HG02610 (cell line): Measurements from ENCODE around the gene SPTBN1.

Source experiments
- ATAC-seq: cut with Tn5 transposase; IDR thresholded peaks from one replicate; pipeline ENCODE4 v1.9.1; 2021; ENCODE audit warnings: mild to moderate bottlenecking, moderate library complexity; ENCODE audit not compliant: unreplicated experiment

The SPTBN1 gene

DNA sequence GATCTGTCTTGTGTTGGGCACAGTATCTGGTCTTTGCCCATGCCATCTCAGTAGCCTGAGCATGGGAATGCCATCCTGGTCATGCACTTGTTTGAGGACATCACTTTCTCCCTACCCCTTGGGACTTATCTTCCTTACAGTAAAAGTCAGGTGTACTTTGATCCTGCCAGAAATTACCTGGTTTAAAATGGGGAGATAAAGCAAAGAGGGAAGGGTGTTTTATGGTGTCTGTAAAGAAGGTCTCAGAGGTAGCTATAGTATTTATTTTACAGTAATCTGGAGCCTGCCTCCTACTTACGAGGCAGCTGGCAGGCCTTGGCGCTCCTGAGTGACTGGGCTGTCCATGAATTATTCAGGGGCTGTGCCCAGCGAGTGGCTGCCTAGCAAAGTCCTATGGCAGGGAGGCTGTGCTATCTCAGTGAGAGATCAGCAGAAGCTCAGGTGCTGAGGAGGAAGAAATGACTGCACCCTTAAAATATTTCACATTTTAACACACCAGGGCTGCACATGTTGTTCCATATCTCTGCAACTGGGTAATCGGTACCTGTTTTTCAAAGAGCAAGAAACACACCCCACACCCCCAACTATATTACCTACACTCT, 93.9 kb downstream of the SPTBN1 start:
- ATAC-seq: no peak

- ATAC-seq: no peak
These were observed 94.4 kb downstream of the SPTBN1 start for GRCh38 chr2:54550547-54550946.

- ATAC-seq: peak; percentile 43
These were observed 95.1 kb downstream of the SPTBN1 start for GRCh38 chr2:54551123-54551756.

DNA sequence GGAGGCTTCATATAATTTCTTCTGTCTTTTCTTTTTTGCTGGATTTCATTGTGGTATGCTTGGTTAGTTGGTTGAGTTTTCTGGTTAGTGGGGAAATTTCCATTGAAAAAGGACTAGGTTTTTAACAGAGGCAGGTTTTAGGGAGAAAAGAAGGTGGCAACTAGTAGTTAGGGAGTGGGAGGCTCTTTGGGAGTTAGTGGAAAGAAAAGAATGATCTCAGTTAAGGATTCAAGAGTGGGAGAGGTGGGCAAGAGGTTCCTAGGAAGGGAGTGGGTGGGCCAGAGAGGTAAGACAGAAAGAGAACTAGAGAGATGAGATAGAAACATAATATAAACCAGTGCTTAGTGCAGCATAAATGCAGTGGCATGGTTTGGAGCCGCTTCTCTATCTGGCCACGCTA, 96.9 kb downstream of the SPTBN1 start:
- ATAC-seq: no peak

GRCh38 chr2:54553775-54554174, 97.6 kb downstream of the SPTBN1 start:
- peak; percentile 34 for ATAC-seq

GRCh38 chr2:54555318-54555837, 99.3 kb downstream of the SPTBN1 start:
- ATAC-seq: no peak

- ATAC-seq: no peak
These were observed 100.5 kb downstream of the SPTBN1 start for GRCh38 chr2:54556621-54557121.

DNA sequence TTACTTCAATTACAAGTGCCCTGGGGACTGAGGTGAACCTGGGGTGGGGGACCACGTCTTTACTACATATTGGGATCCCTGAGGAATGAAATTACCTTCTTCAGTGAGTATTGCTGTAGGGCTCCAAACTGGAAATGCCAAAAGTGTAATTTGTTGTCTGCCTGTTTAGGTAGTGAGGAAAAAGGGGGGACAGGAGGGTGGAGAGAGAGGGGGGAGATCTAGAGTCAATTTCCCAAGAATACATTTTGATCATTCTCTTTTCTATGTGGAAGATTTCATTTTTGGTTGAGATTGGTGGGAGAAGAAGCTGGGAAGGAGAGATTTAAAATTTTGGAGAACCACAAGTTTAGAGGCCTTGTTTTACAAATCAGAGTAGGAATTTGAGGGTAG, 101.1 kb downstream of the SPTBN1 start:
- ATAC-seq: no peak

DNA sequence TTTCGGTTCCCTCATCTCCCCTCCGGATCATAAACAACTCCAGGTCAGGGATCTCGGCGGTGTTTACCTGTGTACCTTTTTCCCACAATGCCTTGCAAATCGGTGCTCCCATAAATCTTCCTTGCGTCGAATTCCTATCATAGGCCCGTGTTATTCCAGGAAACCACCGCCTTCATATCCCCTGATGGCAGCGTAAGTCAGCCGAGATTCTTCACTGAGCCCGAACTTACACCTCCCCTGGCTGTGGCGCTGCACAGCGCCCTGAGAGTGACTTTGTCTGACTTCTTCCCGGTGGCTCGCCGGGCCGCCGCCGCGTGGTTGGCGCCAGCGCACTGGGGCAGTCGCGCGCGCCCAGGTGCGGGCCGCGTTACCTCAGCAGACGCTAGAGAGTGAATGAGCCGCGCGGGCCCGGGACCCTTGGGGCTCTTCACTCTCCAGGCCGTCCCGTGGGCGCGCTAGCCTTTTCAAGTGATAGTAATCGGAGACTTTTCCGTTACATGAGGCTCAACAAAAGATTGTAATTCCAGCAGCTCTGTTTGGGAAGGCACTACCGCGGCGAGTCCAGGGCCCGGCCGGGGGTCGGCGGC, 101.6 kb downstream of the SPTBN1 start:
- ATAC-seq: peak; percentile 36

GRCh38 chr2:54558188-54559005, 102.3 kb downstream of the SPTBN1 start:
- ATAC-seq: peak; percentile 53

DNA sequence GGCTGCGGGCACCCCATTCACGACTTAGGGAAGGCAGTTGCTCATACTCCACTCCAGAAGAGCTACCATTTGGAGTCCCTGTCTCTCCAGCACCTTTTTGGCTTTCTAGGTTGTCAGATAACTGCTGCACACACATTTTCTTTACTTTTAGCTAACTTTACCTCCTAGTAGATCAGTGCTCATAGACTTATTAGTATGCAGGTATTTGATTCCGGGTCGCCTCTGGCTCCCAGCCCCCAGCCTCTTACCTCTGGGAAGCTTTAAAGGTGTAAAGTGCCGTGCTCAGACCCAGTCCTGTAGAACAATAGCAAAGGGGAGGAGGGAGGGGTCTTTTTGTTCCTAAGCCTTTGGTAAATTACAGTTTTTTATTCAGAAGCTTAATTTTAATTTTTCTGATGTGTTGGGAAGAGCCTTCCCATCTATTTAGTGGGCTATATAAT, 102.9 kb downstream of the SPTBN1 start:
- ATAC-seq: no peak

- ATAC-seq: no peak
These were observed 103.5 kb downstream of the SPTBN1 start for GRCh38 chr2:54559593-54560145.

DNA sequence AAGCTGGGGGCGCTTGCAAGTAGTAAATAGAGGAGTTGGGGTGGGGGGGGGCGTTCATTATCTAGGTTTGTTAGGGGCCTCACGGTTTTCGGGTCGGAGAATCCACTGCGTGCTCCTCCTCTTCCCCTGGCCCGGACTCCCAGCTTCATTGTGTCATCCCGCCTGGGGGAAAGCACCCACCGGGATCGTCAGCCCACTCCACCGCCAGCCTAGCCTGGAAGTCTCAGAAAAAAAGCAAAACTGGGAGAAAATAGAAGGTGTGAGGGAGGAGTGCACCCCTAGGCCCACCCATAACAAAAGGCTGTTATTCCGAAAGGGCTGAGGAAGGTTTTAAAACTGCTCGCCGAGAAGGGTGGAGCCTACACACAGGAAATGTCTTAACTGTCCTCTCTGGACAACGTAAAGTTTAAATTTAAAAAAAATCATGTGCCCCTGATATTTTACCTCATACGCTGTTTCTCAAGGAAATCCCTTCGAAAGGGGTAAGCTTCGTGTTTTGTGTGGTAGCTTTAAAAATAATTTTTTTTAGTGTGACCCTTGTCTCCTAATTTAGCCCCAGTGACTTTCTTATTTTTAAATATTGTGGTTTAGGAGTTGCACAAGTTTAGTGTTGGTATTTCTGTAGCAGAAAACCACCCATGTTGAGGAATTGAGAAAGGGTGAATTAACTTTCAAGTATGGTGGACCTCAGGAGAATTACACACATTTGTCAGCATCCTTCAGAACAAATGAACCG, 104.2 kb downstream of the SPTBN1 start:
- ATAC-seq: peak; percentile 39

- no peak for ATAC-seq
These were observed 104.9 kb downstream of the SPTBN1 start for GRCh38 chr2:54561010-54561409.

DNA sequence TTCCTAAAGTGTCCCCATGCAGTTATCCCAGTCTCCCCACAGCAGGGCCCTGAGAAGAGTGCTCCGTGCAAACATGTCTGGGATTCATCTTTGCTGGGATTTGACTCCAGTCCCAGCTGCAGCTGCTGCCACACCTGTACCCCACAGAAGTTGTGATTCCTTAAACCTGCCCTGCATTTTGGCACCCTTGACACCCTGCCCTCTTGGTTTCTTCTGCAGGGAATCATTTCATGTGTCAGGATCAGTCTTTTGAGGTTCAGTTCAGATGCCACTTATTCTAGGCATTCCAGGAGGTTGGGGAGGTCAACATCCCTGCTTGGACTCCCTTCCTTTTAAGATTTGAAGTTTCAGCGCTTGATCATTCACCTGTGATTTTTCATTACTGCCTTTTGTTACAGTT, 108.3 kb downstream of the SPTBN1 start:
- ATAC-seq: no peak

GRCh38 chr2:54565551-54565950, 109.4 kb downstream of the SPTBN1 start:
- no peak for ATAC-seq

DNA sequence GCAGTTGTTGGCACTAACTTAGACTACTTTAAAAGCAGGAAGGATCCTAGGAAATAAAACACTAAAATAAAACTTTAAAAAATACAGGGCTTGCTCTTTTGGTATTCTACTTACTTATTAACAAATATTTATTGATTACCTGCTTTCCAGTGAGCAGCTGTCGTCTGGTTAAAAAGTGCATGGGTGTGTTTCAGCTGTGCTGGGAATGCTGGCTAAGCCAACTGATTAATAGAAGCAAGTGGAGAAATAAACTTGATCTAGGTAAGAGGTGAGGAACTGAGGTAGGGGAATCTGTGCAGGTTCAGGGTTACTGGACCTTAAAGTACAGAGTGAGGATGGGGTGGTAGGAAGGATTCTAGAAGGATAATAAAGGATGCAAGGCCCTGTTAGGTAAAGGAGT, 110.8 kb downstream of the SPTBN1 start:
- no peak for ATAC-seq

DNA sequence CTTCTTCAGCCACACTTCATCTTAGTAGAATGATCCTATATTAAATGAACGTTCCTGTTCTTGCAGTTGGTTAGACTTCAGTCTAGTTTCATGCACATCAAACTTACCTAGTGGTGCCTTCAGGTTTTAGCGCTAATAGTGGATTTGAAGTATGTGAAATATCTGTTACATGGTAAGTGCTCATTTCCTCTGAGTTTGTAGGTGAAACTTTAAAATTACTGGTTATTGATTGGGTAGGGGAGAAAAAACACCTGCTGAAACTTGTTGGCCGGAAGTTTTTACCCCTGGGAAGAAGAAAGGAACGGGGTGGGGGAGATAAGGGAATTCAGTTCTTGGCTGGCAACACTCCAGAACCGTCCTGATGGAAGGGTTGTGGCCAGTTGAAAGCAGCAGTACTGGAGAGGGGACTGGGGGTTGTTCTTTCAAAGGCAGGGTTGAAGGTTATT, 112.8 kb downstream of the SPTBN1 start:
- ATAC-seq: peak; percentile 20

GRCh38 chr2:54569745-54570301, 113.7 kb downstream of the SPTBN1 start:
- ATAC-seq: no peak

DNA sequence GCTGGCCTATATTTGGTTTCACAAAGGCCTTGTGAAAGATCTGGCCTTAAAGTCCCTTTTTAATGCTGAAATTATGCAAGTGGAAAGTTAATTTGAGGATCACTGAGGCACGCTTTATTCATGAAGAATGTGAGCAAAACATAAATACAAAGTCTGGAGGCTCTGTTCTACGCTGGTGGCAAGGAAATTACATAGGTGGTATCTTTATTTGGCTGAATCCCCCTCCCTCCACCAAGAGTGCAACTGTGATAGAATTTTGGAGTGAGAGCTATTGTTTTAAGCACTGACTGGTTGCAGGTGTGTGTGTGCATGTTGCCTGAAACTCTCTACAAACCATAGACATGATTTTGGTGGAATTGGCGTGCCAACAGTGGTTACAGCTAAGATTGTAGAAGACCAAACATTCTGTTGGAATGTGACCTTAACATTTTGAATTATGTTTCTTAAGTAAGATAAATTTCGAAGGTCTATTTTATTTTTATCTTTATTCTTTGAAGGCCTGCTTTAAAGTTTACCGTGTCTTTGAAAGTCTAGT, 114.3 kb downstream of the SPTBN1 start:
- no peak for ATAC-seq
